ENCODE data around the gene STRADB. TPM values are rescaled to one million over a fixed set of nuclear protein-coding genes. Genes with fewer than 3 reads are reported as not detected.

Gene STRADB
- total RNA-seq, 1 experiment from 2014 or later = 28.9 TPM

DNA sequence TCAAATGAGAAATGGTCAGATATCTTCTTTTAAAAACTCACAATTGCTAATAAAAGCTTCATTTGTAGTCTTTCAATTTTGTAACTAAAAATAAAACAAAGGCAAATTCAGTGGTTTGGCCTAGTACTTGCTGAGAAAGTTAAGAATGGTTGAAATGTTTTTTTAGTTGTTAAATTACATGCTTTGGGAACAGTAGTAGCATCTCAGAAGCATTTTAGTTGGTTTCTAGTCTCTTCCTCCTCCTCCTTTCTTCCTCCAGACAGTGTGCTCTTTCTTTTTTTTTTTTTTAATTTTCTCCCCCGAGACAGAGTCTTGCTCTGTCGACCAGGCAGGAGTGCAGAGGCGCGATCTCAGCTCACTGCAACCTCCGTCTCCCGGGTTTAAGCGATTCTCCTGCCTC, 10.1 kb upstream of the STRADB start:
- H3K9me2 ChIP-seq (replicated peaks; ENCODE audit: low read length) = no peaks in the 10 kb centered on the region
- no peaks in the 10 kb centered on the region for H3F3A ChIP-seq (ENCODE audit: low read length, unreplicated experiment)
- BruUV-seq (replicated peaks) = no TSS peak
- peaks cover 13% of the 10 kb centered on the region; the same call in 1 of the 2 replicates for H3K79me2 ChIP-seq (ENCODE audit: low read length)
- ChIA-PET CTCF (no interaction called here), POLR2A (ENCODE audit: unreplicated experiment) (no interaction called here)
- H3K4me1 ChIP-seq (ENCODE audit: insufficient read depth, low read length) = peaks cover 8% of the 10 kb centered on the region; the same call in 1 of the 2 replicates
- intact Hi-C loops (cut with micrococcal nuclease) = no loop called here
- no peak overlapping the region for H3K4me2 ChIP-seq (ENCODE audit: low read length)
- TF ChIP-seq EZH2 (IDR thresholded peaks at IDR 0.05; ENCODE audit: low read length, unreplicated experiment) = no peak
- TF ChIP-seq EZH2phosphoT487 (IDR thresholded peaks at IDR 0.05; ENCODE audit: borderline replicate concordance, low read length) = no peak
- TF ChIP-seq, protein P1, sequence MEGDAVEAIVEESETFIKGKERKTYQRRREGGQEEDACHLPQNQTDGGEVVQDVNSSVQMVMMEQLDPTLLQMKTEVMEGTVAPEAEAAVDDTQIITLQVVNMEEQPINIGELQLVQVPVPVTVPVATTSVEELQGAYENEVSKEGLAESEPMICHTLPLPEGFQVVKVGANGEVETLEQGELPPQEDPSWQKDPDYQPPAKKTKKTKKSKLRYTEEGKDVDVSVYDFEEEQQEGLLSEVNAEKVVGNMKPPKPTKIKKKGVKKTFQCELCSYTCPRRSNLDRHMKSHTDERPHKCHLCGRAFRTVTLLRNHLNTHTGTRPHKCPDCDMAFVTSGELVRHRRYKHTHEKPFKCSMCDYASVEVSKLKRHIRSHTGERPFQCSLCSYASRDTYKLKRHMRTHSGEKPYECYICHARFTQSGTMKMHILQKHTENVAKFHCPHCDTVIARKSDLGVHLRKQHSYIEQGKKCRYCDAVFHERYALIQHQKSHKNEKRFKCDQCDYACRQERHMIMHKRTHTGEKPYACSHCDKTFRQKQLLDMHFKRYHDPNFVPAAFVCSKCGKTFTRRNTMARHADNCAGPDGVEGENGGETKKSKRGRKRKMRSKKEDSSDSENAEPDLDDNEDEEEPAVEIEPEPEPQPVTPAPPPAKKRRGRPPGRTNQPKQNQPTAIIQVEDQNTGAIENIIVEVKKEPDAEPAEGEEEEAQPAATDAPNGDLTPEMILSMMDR (conservative IDR thresholded peaks at IDR 0.05; ENCODE audit: low read depth, low read length) = no peak
- no peaks in the 10 kb centered on the region for H4K20me1 ChIP-seq (ENCODE audit: low read length)
- H3K9ac ChIP-seq (ENCODE audit: low read length) = no peak overlapping the region
- no peak overlapping the region for H3K27ac ChIP-seq (ENCODE audit: low read length)
- H3K4me3 ChIP-seq (ENCODE audit: low read length) = no peak overlapping the region
- DNase-seq (no peak), ATAC-seq (no peak)
- H3K9me3 ChIP-seq (ENCODE audit: low read length) = no peaks in the 10 kb centered on the region
- no peaks in the 10 kb centered on the region for H3K36me3 ChIP-seq (ENCODE audit: low read depth, low read length)
- H2AFZ ChIP-seq (ENCODE audit: low read length) = no peak overlapping the region
- no peaks in the 10 kb centered on the region for H3K27me3 ChIP-seq (ENCODE audit: low read length)

DNA sequence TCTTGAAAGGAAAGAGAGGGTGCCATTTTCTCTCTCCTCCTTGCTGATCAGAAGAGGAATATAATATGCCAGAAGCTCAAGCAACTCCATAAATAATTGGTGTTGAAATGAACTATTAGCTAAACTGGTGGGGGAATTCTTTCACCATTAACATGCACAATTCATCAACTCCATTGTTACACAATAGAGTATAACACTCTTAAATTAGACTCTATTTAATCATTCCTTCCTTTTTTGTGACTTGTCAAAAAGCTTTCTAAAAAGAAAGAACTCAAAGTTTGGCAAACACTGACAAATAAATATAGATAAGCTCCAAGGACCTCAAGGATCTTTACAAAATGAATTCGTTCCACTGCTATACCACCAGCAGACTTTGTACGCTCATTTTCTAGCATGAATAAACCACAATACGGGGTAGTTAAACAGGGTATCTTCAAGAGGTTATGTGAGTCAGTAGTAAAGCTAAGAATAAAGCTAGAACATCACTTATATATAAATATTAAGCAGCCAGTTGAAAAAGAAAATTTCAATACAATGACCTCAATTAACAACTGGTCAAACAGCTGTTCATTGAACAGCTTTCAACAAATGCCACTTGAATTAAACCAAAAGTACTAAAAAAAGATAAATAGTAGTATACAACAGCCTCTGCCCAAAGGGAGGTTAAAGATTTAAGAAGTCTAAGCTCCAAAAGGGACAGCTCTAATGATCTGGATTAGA, 6.6 kb upstream of the STRADB start:
- H3K9me2 ChIP-seq (replicated peaks; ENCODE audit: low read length) = no peaks in the 10 kb centered on the region
- no peak overlapping the region for H3K4me2 ChIP-seq (ENCODE audit: low read length)
- H3F3A ChIP-seq (ENCODE audit: low read length, unreplicated experiment) = no peaks in the 10 kb centered on the region
- H3K9me3 ChIP-seq (ENCODE audit: low read length) = no peaks in the 10 kb centered on the region
- no peak overlapping the region for H3K4me3 ChIP-seq (ENCODE audit: low read length)
- H3K79me2 ChIP-seq (ENCODE audit: low read length) = peaks cover 27% of the 10 kb centered on the region
- H3K4me1 ChIP-seq (ENCODE audit: insufficient read depth, low read length) = peaks cover 21% of the 10 kb centered on the region
- no TSS peak for BruUV-seq (replicated peaks)
- TF ChIP-seq EZH2phosphoT487 (IDR thresholded peaks at IDR 0.05; ENCODE audit: borderline replicate concordance, low read length) = no peak
- TF ChIP-seq, protein P1 (conservative IDR thresholded peaks at IDR 0.05; ENCODE audit: low read depth, low read length) = no peak
- TF ChIP-seq EZH2 (IDR thresholded peaks at IDR 0.05; ENCODE audit: low read length, unreplicated experiment) = no peak
- no peaks in the 10 kb centered on the region for H3K27me3 ChIP-seq (ENCODE audit: low read length)
- ChIA-PET CTCF (no interaction called here), POLR2A (ENCODE audit: unreplicated experiment) (no interaction called here)
- no peak for ATAC-seq
- H3K27ac ChIP-seq (ENCODE audit: low read length) = no peak overlapping the region
- intact Hi-C loops (cut with micrococcal nuclease) = no loop called here
- H4K20me1 ChIP-seq (ENCODE audit: low read length) = no peaks in the 10 kb centered on the region
- H3K9ac ChIP-seq (ENCODE audit: low read length) = no peak overlapping the region
- H2AFZ ChIP-seq (ENCODE audit: low read length) = no peak overlapping the region
- H3K36me3 ChIP-seq (ENCODE audit: low read depth, low read length) = no peaks in the 10 kb centered on the region; the same call in 1 of the 2 replicates
- DNase-seq = no peak

DNA sequence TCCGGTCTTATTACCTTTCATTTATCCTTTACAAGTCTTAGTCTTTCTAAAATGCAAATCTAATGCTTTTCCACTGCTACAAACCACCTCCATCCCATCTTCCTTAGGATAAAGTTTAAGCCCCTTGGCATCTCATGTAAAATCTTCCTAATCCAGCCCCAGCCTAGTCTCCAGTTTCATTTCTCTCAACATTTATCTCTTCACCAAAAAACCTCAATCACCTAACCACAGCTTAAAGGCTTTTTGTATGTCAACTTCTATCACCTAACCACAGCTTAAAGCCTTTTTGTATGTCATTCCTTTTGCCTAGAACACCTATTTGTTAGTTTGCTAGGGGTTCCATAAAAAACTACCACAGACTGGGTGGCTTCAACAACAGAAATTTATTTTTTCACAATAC, 4.5 kb upstream of the STRADB start:
- H3K27ac ChIP-seq (ENCODE audit: low read length) = no peak overlapping the region
- H3K9me2 ChIP-seq (replicated peaks; ENCODE audit: low read length) = no peaks in the 10 kb centered on the region
- ChIA-PET POLR2A (ENCODE audit: unreplicated experiment) (no interaction called here), CTCF (no interaction called here)
- peaks cover 18% of the 10 kb centered on the region for H3K4me1 ChIP-seq (ENCODE audit: insufficient read depth, low read length)
- DNase-seq = no peak
- intact Hi-C loops (cut with micrococcal nuclease) = no loop called here
- no peak overlapping the region for H3K9ac ChIP-seq (ENCODE audit: low read length)
- no peak overlapping the region for H3K4me2 ChIP-seq (ENCODE audit: low read length)
- H3K36me3 ChIP-seq (ENCODE audit: low read depth, low read length) = no peaks in the 10 kb centered on the region; the same call in 1 of the 2 replicates
- H2AFZ ChIP-seq (ENCODE audit: low read length) = no peak overlapping the region
- no peaks in the 10 kb centered on the region for H3K9me3 ChIP-seq (ENCODE audit: low read length)
- H3F3A ChIP-seq (ENCODE audit: low read length, unreplicated experiment) = no peaks in the 10 kb centered on the region
- BruUV-seq (replicated peaks) = no TSS peak
- H3K4me3 ChIP-seq (ENCODE audit: low read length) = no peak overlapping the region
- no peaks in the 10 kb centered on the region for H3K27me3 ChIP-seq (ENCODE audit: low read length)
- H4K20me1 ChIP-seq (ENCODE audit: low read length) = no peaks in the 10 kb centered on the region
- TF ChIP-seq EZH2 (IDR thresholded peaks at IDR 0.05; ENCODE audit: low read length, unreplicated experiment) (no peak), EZH2phosphoT487 (IDR thresholded peaks at IDR 0.05; ENCODE audit: borderline replicate concordance, low read length) (no peak)
- TF ChIP-seq, protein P1 (conservative IDR thresholded peaks at IDR 0.05; ENCODE audit: low read depth, low read length) = no peak
- no peak for ATAC-seq
- peaks cover 39% of the 10 kb centered on the region for H3K79me2 ChIP-seq (ENCODE audit: low read length)

Data from PC-3 (cell line).